Ishikawa (cell line): ENCODE measurements around the gene ANKFN1.

ENCODE experiments used
- FOXM1 ChIP-seq: IDR thresholded peaks from 2 replicates; pipeline ENCODE4 v1.6.1; 2012; ENCODE audit warnings: low read depth, borderline replicate concordance
- TF ChIP-seq, protein P1 (sequence below): IDR thresholded peaks from 2 replicates; pipeline ENCODE4 v1.6.1; 2012

GRCh38 chr17:56167491-56167890 is 14.2 kb downstream of the ANKFN1 start:
- TF ChIP-seq FOXM1 = no peak
- TF ChIP-seq, protein P1, sequence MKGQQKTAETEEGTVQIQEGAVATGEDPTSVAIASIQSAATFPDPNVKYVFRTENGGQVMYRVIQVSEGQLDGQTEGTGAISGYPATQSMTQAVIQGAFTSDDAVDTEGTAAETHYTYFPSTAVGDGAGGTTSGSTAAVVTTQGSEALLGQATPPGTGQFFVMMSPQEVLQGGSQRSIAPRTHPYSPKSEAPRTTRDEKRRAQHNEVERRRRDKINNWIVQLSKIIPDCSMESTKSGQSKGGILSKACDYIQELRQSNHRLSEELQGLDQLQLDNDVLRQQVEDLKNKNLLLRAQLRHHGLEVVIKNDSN = no peak
